Calu3 (cell line): ENCODE results near the gene CTPS2. TPM values are rescaled to one million over a fixed set of nuclear protein-coding genes. Genes with fewer than 3 reads are reported as not detected.

ENCODE experiments used
- BruUV-seq: library from RNA; stranded (reverse); fragments of 400-500 nt; replicated peaks from 2 replicates; lab custom pipeline; 2021; lab: Mats Ljungman, UMichigan
- CTCF ChIA-PET: fragments of 300-600 bp; sonication (Branson Sonifier 250); formaldehyde crosslinking; loops from one replicate; lab custom pipeline; 2022; ENCODE audit warnings: antibody characterized with exemption; lab: Charles Lee
- DNase-seq: peaks from one replicate; pipeline ENCODE4 v3.0.0; 2022
- H3K27ac Mint-ChIP-seq: one replicate; pipeline ENCODE4 v1.8.0; 2022; ENCODE audit warnings: mixed read lengths; ENCODE audit not compliant: unreplicated experiment
- H3K27me3 Mint-ChIP-seq: one replicate; pipeline ENCODE4 v1.8.0; 2022; ENCODE audit warnings: mixed read lengths; ENCODE audit not compliant: unreplicated experiment
- H3K36me3 Mint-ChIP-seq: one replicate; pipeline ENCODE4 v1.8.0; 2022; ENCODE audit warnings: mild to moderate bottlenecking, moderate library complexity, mixed read lengths; ENCODE audit not compliant: insufficient read depth, unreplicated experiment
- H3K4me1 Mint-ChIP-seq: one replicate; pipeline ENCODE4 v1.8.0; 2022; ENCODE audit warnings: mild to moderate bottlenecking, low read depth, mixed read lengths; ENCODE audit not compliant: unreplicated experiment
- H3K4me3 Mint-ChIP-seq: one replicate; pipeline ENCODE4 v1.8.0; 2022; ENCODE audit warnings: mild to moderate bottlenecking, low read depth, moderate library complexity, mixed read lengths; ENCODE audit not compliant: unreplicated experiment
- H3K9me3 Mint-ChIP-seq: one replicate; pipeline ENCODE4 v1.8.0; 2022; ENCODE audit warnings: low read depth, mixed read lengths; ENCODE audit not compliant: unreplicated experiment
- intact Hi-C: fragments of 100-400 bp; cut with micrococcal nuclease; formaldehyde crosslinking; loops from one replicate; pipeline ENCODE4 v1.10.0; 2022; ENCODE audit not compliant: unreplicated experiment
- total RNA-seq: library from RNA; stranded (reverse); gene quantifications from 2 replicates; pipeline ENCODE4 v1.2.3, GENCODE V29; 2022
- TF ChIP-seq, protein P1 (sequence below): fragments of 200-600 bp; IDR thresholded peaks from one replicate; pipeline ENCODE4 v1.8.0; 2022; ENCODE audit warnings: antibody characterized with exemption; ENCODE audit not compliant: unreplicated experiment

The CTPS2 gene
- total RNA-seq, 1 experiment from 2014 or later: 23.2 TPM

DNA sequence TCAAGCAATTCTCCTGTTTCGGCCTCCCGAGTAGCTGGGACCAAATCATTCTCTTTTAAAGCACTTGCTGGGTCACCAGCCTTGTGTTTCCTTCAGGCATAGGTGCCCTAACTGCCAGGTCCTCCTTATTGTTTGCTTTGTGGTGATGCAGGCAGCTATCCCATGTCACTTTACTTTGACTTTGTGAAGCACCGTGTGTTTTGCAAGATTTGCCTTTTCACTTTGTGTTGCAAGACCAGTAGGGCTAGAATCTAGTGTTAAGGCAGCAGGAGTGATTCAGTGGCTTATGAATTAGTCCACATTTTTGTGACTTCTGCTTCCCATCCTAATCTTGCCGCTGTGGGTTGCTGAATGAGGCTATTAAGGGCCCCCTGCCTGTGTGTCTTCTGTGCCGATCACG lies 27.1 kb upstream of the CTPS2 start:
- no peaks in the 10 kb centered on the region for H3K27me3 Mint-ChIP-seq
- no peak overlapping the region for H3K27ac Mint-ChIP-seq
- BruUV-seq: no TSS peak
- TF ChIP-seq, protein P1, sequence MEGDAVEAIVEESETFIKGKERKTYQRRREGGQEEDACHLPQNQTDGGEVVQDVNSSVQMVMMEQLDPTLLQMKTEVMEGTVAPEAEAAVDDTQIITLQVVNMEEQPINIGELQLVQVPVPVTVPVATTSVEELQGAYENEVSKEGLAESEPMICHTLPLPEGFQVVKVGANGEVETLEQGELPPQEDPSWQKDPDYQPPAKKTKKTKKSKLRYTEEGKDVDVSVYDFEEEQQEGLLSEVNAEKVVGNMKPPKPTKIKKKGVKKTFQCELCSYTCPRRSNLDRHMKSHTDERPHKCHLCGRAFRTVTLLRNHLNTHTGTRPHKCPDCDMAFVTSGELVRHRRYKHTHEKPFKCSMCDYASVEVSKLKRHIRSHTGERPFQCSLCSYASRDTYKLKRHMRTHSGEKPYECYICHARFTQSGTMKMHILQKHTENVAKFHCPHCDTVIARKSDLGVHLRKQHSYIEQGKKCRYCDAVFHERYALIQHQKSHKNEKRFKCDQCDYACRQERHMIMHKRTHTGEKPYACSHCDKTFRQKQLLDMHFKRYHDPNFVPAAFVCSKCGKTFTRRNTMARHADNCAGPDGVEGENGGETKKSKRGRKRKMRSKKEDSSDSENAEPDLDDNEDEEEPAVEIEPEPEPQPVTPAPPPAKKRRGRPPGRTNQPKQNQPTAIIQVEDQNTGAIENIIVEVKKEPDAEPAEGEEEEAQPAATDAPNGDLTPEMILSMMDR: no peak
- H3K9me3 Mint-ChIP-seq: no peaks in the 10 kb centered on the region
- no peak overlapping the region for H3K4me3 Mint-ChIP-seq
- peaks cover 38% of the 10 kb centered on the region for H3K36me3 Mint-ChIP-seq
- DNase-seq: no peak
- no peaks in the 10 kb centered on the region for H3K4me1 Mint-ChIP-seq
- CTCF ChIA-PET: no interaction called here
- intact Hi-C loops: no loop called here

DNA sequence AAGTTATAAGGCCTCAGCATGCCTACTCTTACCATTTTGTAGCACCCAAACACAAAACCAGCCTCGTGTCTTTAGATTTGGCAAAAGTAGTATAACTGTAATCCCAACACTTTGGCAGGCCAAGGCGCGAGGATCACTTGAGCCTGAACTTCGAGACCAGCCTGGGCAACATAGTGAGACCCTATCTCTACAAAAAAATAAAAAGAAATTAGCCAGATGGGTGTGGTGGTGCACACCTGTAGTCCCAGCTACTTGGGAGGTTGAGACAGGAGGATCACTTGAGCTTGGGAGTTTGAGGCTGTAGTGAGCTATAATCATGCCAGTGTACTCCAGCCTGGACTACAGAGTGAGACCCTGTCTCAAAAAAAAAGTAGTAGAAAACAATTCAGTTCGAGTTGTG lies 24.6 kb upstream of the CTPS2 start:
- Mint-ChIP-seq H3K4me1 (no peaks in the 10 kb centered on the region), H3K4me3 (no peak overlapping the region), H3K9me3 (no peaks in the 10 kb centered on the region), H3K27ac (no peak overlapping the region), H3K36me3 (peaks cover 23% of the 10 kb centered on the region), H3K27me3 (no peaks in the 10 kb centered on the region)
- CTCF ChIA-PET: no interaction called here
- intact Hi-C loops: no loop called here
- DNase-seq: no peak
- no TSS peak for BruUV-seq
- TF ChIP-seq, protein P1: no peak

DNA sequence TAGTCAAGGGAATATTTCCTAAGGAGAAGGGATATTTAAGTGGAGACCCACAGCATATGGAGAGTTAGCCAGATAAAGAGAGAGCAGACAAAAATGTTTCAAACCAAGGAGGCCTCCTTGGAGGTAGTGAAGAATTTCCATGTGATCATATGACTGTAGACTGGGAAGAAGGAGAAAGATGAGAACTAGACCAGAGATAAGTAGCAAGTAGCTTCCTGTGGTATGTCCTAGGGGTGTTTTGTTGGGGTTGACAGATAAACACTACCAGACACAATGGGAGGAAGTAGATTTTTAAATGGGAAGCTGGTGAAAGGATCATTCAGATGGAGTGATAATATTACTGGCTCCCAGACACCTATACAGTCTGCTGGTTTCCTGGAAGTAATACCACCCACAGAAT lies 20.5 kb upstream of the CTPS2 start:
- H3K4me1 Mint-ChIP-seq: no peaks in the 10 kb centered on the region
- H3K9me3 Mint-ChIP-seq: no peaks in the 10 kb centered on the region
- CTCF ChIA-PET: no interaction called here
- TF ChIP-seq, protein P1: no peak
- H3K4me3 Mint-ChIP-seq: no peak overlapping the region
- no peak for DNase-seq
- intact Hi-C loops: no loop called here
- H3K27ac Mint-ChIP-seq: no peak overlapping the region
- BruUV-seq: no TSS peak
- H3K27me3 Mint-ChIP-seq: no peaks in the 10 kb centered on the region
- H3K36me3 Mint-ChIP-seq: peaks cover 10% of the 10 kb centered on the region

GRCh38 chrX:16730450-16730849 lies 18.0 kb upstream of the CTPS2 start:
- CTCF ChIA-PET: no interaction called here
- Mint-ChIP-seq H3K36me3 (peaks cover 9% of the 10 kb centered on the region), H3K9me3 (no peaks in the 10 kb centered on the region), H3K27ac (no peak overlapping the region), H3K27me3 (no peaks in the 10 kb centered on the region), H3K4me1 (peaks cover 13% of the 10 kb centered on the region), H3K4me3 (no peak overlapping the region)
- no TSS peak for BruUV-seq
- intact Hi-C loops: no loop called here
- no peak for DNase-seq
- TF ChIP-seq, protein P1: no peak
